ENCODE results near the gene GRAMD2B.

The GRAMD2B gene

GRCh38 chr5:126494393-126494792 lies 71.2 kb downstream of the GRAMD2B start:
- Histone ChIP-seq H3K4me1 (ENCODE audit: low read length) (peaks cover 19% of the 10 kb centered on the region), H3K4me2 (ENCODE audit: low read depth, low read length) (no peak overlapping the region), H3K36me3 (replicated peaks; ENCODE audit: insufficient read depth, low read length) (no peaks in the 10 kb centered on the region), H3K79me2 (ENCODE audit: low read length) (no peaks in the 10 kb centered on the region), H3K9me3 (replicated peaks; ENCODE audit: insufficient read depth, low read length) (no peaks in the 10 kb centered on the region), H2AFZ (ENCODE audit: low read length) (no peak overlapping the region), H3K27me3 (replicated peaks; ENCODE audit: insufficient read depth, low read length) (no peaks in the 10 kb centered on the region), H3K27ac (ENCODE audit: low read length) (no peak overlapping the region), H4K20me1 (ENCODE audit: insufficient read depth, low read length) (no peaks in the 10 kb centered on the region), H3K4me3 (ENCODE audit: low read length) (no peak overlapping the region), H3F3A (ENCODE audit: insufficient read depth, low read length) (peaks cover 15% of the 10 kb centered on the region), H3K9ac (ENCODE audit: low read length) (no peak overlapping the region), H3K9me2 (replicated peaks; ENCODE audit: insufficient read depth, low read length) (no peaks in the 10 kb centered on the region)
- TF ChIP-seq EZH2phosphoT487 (IDR thresholded peaks at IDR 0.05; ENCODE audit: low read length) (no peak), EZH2 (optimal IDR thresholded peaks at IDR 0.05; ENCODE audit: low read depth, low read length) (no peak), CTCF (IDR thresholded peaks at IDR 0.05; ENCODE audit: low read length) (no peak)
- DNase-seq: no peak

GRCh38 chr5:126497506-126497905 lies 74.3 kb downstream of the GRAMD2B start:
- DNase-seq: peak; percentile 71
- H3K27ac ChIP-seq (ENCODE audit: low read length): peak overlapping the region; percentile 66

GRCh38 chr5:126499278-126499677 lies 76.1 kb downstream of the GRAMD2B start:
- Histone ChIP-seq H3K9me3 (replicated peaks; ENCODE audit: insufficient read depth, low read length) (no peaks in the 10 kb centered on the region), H3K9me2 (replicated peaks; ENCODE audit: insufficient read depth, low read length) (no peaks in the 10 kb centered on the region), H4K20me1 (ENCODE audit: insufficient read depth, low read length) (no peaks in the 10 kb centered on the region), H3K27me3 (replicated peaks; ENCODE audit: insufficient read depth, low read length) (no peaks in the 10 kb centered on the region), H3K4me2 (ENCODE audit: low read depth, low read length) (peak overlapping the region; percentile 25; the same call in 1 of the 2 replicates), H3K79me2 (ENCODE audit: low read length) (no peaks in the 10 kb centered on the region), H3K27ac (ENCODE audit: low read length) (peak overlapping the region; percentile 45; the same call in 1 of the 2 replicates), H2AFZ (ENCODE audit: low read length) (peak overlapping the region; percentile 83), H3K36me3 (replicated peaks; ENCODE audit: insufficient read depth, low read length) (no peaks in the 10 kb centered on the region), H3K4me1 (ENCODE audit: low read length) (peaks cover 27% of the 10 kb centered on the region), H3K9ac (ENCODE audit: low read length) (no peak overlapping the region; the same call in 1 of the 2 replicates), H3F3A (ENCODE audit: insufficient read depth, low read length) (peaks cover 20% of the 10 kb centered on the region), H3K4me3 (ENCODE audit: low read length) (no peak overlapping the region)
- TF ChIP-seq EZH2phosphoT487 (IDR thresholded peaks at IDR 0.05; ENCODE audit: low read length): no peak
- TF ChIP-seq CTCF (IDR thresholded peaks at IDR 0.05; ENCODE audit: low read length): no peak
- TF ChIP-seq EZH2 (optimal IDR thresholded peaks at IDR 0.05; ENCODE audit: low read depth, low read length): no peak
- no peak for DNase-seq

More at GRCh38 chr5:126497506-126497905, 74.3 kb downstream of the GRAMD2B start:
- Histone ChIP-seq H3K4me3 (ENCODE audit: low read length) (no peak overlapping the region), H3K9me2 (replicated peaks; ENCODE audit: insufficient read depth, low read length) (no peaks in the 10 kb centered on the region), H3K4me1 (ENCODE audit: low read length) (peaks cover 27% of the 10 kb centered on the region), H4K20me1 (ENCODE audit: insufficient read depth, low read length) (no peaks in the 10 kb centered on the region), H3K27me3 (replicated peaks; ENCODE audit: insufficient read depth, low read length) (no peaks in the 10 kb centered on the region), H3K79me2 (ENCODE audit: low read length) (no peaks in the 10 kb centered on the region), H3K4me2 (ENCODE audit: low read depth, low read length) (peak overlapping the region; percentile 2; the same call in 1 of the 2 replicates), H3K9me3 (replicated peaks; ENCODE audit: insufficient read depth, low read length) (no peaks in the 10 kb centered on the region), H3K9ac (ENCODE audit: low read length) (no peak overlapping the region), H3K36me3 (replicated peaks; ENCODE audit: insufficient read depth, low read length) (no peaks in the 10 kb centered on the region), H3F3A (ENCODE audit: insufficient read depth, low read length) (peaks cover 20% of the 10 kb centered on the region), H2AFZ (ENCODE audit: low read length) (peak overlapping the region; percentile 40)
- TF ChIP-seq EZH2 (optimal IDR thresholded peaks at IDR 0.05; ENCODE audit: low read depth, low read length): no peak
- TF ChIP-seq EZH2phosphoT487 (IDR thresholded peaks at IDR 0.05; ENCODE audit: low read length): no peak

GRCh38 chr5:126499853-126500342 lies 76.7 kb downstream of the GRAMD2B start:
- H3K4me2 ChIP-seq (ENCODE audit: low read depth, low read length): peak overlapping the region; percentile 25; the same call in 1 of the 2 replicates

More at GRCh38 chr5:126499853-126500342, 76.7 kb downstream of the GRAMD2B start:
- Histone ChIP-seq H3K9me3 (replicated peaks; ENCODE audit: insufficient read depth, low read length) (no peaks in the 10 kb centered on the region), H3K79me2 (ENCODE audit: low read length) (no peaks in the 10 kb centered on the region), H3K27ac (ENCODE audit: low read length) (peak overlapping the region; percentile 45; the same call in 1 of the 2 replicates), H3K9me2 (replicated peaks; ENCODE audit: insufficient read depth, low read length) (no peaks in the 10 kb centered on the region), H3K27me3 (replicated peaks; ENCODE audit: insufficient read depth, low read length) (no peaks in the 10 kb centered on the region), H2AFZ (ENCODE audit: low read length) (peak overlapping the region; percentile 83), H3K4me1 (ENCODE audit: low read length) (peaks cover 27% of the 10 kb centered on the region), H4K20me1 (ENCODE audit: insufficient read depth, low read length) (no peaks in the 10 kb centered on the region), H3F3A (ENCODE audit: insufficient read depth, low read length) (peaks cover 20% of the 10 kb centered on the region), H3K4me3 (ENCODE audit: low read length) (no peak overlapping the region), H3K9ac (ENCODE audit: low read length) (peak overlapping the region; percentile 16; the same call in 1 of the 2 replicates), H3K36me3 (replicated peaks; ENCODE audit: insufficient read depth, low read length) (no peaks in the 10 kb centered on the region)
- TF ChIP-seq CTCF (IDR thresholded peaks at IDR 0.05; ENCODE audit: low read length) (peak; percentile 83), EZH2phosphoT487 (IDR thresholded peaks at IDR 0.05; ENCODE audit: low read length) (no peak)
- DNase-seq: peak; percentile 61
